GM23248 (cell line): ENCODE measurements around the gene ABCC1. TPM values are rescaled to one million over a fixed set of nuclear protein-coding genes. Genes with fewer than 3 reads are reported as not detected.

ENCODE experiments used
- DNase-seq: peaks from one replicate; pipeline ENCODE4 v3.0.0-alpha.2; 2015
- H2AFZ ChIP-seq: fragments of 200-600 bp; sonication (generic); 2 replicates; pipeline ENCODE4 v1.6.1; 2016; ENCODE audit warnings: antibody characterized with exemption
- H3F3A ChIP-seq: fragments of 200-600 bp; sonication (generic); 2 replicates; pipeline ENCODE4 v1.6.1; 2016; ENCODE audit warnings: mild to moderate bottlenecking, antibody characterized with exemption, mixed run types; ENCODE audit not compliant: insufficient read depth
- H3K27ac ChIP-seq: fragments of 200-600 bp; sonication (generic); 2 replicates; pipeline ENCODE4 v1.5.1; 2016; ENCODE audit warnings: mild to moderate bottlenecking
- H3K27me3 ChIP-seq: fragments of 200-600 bp; sonication (generic); replicated peaks from 2 replicates; pipeline ENCODE4 v1.6.1; 2016; ENCODE audit warnings: mild to moderate bottlenecking; ENCODE audit not compliant: insufficient read depth
- H3K36me3 ChIP-seq: fragments of 200-600 bp; sonication (generic); 2 replicates; pipeline ENCODE4 v1.6.1; 2016; ENCODE audit warnings: low read depth, mild to moderate bottlenecking
- H3K4me1 ChIP-seq: fragments of 200-600 bp; sonication (generic); 2 replicates; pipeline ENCODE4 v1.6.1; 2016; ENCODE audit warnings: mild to moderate bottlenecking; ENCODE audit not compliant: insufficient read depth
- H3K4me2 ChIP-seq: fragments of 200-600 bp; sonication (generic); one replicate; pipeline ENCODE4 v1.6.1; 2016; ENCODE audit warnings: mild to moderate bottlenecking; ENCODE audit not compliant: unreplicated experiment
- H3K4me3 ChIP-seq: fragments of 200-600 bp; sonication (generic); 2 replicates; pipeline ENCODE4 v1.5.1; 2016; ENCODE audit warnings: mild to moderate bottlenecking
- H3K79me2 ChIP-seq: fragments of 200-600 bp; sonication (generic); 2 replicates; pipeline ENCODE4 v1.6.1; 2016; ENCODE audit warnings: mild to moderate bottlenecking; ENCODE audit not compliant: insufficient read depth
- H3K9ac ChIP-seq: fragments of 200-600 bp; sonication (generic); 2 replicates; pipeline ENCODE4 v1.6.1; 2016; ENCODE audit warnings: mild to moderate bottlenecking
- H3K9me2 ChIP-seq: fragments of 200-600 bp; sonication (generic); 2 replicates; pipeline ENCODE4 v1.6.1; 2016; ENCODE audit warnings: mixed run types, mild to moderate bottlenecking, moderate library complexity; ENCODE audit not compliant: insufficient read depth
- H3K9me3 ChIP-seq: fragments of 200-600 bp; sonication (generic); one replicate; pipeline ENCODE4 v1.6.1; 2017; ENCODE audit warnings: low read depth
- H4K20me1 ChIP-seq: fragments of 200-600 bp; sonication (generic); 2 replicates; pipeline ENCODE4 v1.6.0; 2016; ENCODE audit not compliant: insufficient read depth
- EZH2 ChIP-seq: fragments of 200-600 bp; sonication (generic); IDR thresholded peaks from 2 replicates; pipeline ENCODE4 v1.6.1; 2018; ENCODE audit warnings: antibody characterized with exemption, mild to moderate bottlenecking; ENCODE audit not compliant: insufficient read depth, poor library complexity, severe bottlenecking
- EZH2phosphoT487 ChIP-seq: fragments of 200-600 bp; sonication (generic); IDR thresholded peaks from 2 replicates; pipeline ENCODE4 v1.6.1; 2018; ENCODE audit warnings: antibody characterized with exemption, moderate library complexity, mild to moderate bottlenecking, low read depth; ENCODE audit not compliant: insufficient read depth
- WGBS, 2 experiments: methylation state at CpG; one replicate each; pipeline ENCODE4 v1.1.6; 2015 to 2017; ENCODE audit warnings: low lambda C conversion rate in 2 of 2, low coverage in 1 of 2; ENCODE audit errors: missing lambda C conversion rate in 2 of 2; 5-methylcytosine and 5-hydroxymethylcytosine counted together
- in situ Hi-C: fragments of 300-500 bp; cut with MboI; formaldehyde crosslinking; loops from 2 replicates; pipeline ENCODE4 v1.15.0; 2020
- polyA plus RNA-seq: library from polyadenylated mRNA; unstranded; fragments of >200 nt; fragmentation: Nextera tagmentation; extraction: Ambion mirVana; gene quantifications from 2 replicates; pipeline ENCODE4 v1.2.1, GENCODE V29; 2016
- total RNA-seq: library from RNA; depleted of rRNA; stranded (reverse); fragments of >200 nt; shearing (Covaris generic); gene quantifications from 2 replicates; pipeline ENCODE4 v1.2.3, GENCODE V29; 2014

ABCC1 gene
- total and polyA plus RNA-seq, 2 experiments from 2014 or later: 16.2 to 25.5 TPM

- Histone ChIP-seq H3K4me1 (peaks cover 51% of the 10 kb centered on the region), H3K9me2 (no peaks in the 10 kb centered on the region), H3K4me3 (no peak overlapping the region), H2AFZ (no peak overlapping the region), H3K27me3 (no peaks in the 10 kb centered on the region), H3K27ac (no peak overlapping the region), H4K20me1 (no peaks in the 10 kb centered on the region), H3K9ac (no peak overlapping the region), H3K36me3 (no peaks in the 10 kb centered on the region), H3K9me3 (no peaks in the 10 kb centered on the region), H3F3A (peaks cover 48% of the 10 kb centered on the region), H3K4me2 (no peak overlapping the region), H3K79me2 (peaks cover 95% of the 10 kb centered on the region)
- WGBS, 2 experiments: 92 to 93% methylated on average over 13 to 14 of the region's 14 CpGs
- no peak for DNase-seq
- in situ Hi-C loops: no loop called here
- no peak for TF ChIP-seq EZH2
Measured at GRCh38 chr16:15990902-15991301, 41.5 kb downstream of the ABCC1 start.

- no peak for DNase-seq
- Histone ChIP-seq H3K9me2 (no peaks in the 10 kb centered on the region), H2AFZ (no peak overlapping the region), H3K27ac (no peak overlapping the region), H3K4me1 (peaks cover 71% of the 10 kb centered on the region), H3K4me3 (no peak overlapping the region), H3F3A (peaks cover 61% of the 10 kb centered on the region), H4K20me1 (no peaks in the 10 kb centered on the region), H3K27me3 (no peaks in the 10 kb centered on the region), H3K9me3 (no peaks in the 10 kb centered on the region), H3K9ac (no peak overlapping the region), H3K4me2 (no peak overlapping the region), H3K79me2 (peaks cover 93% of the 10 kb centered on the region), H3K36me3 (no peaks in the 10 kb centered on the region)
- WGBS, 2 experiments: 92 to 93% methylated on average over 4 of the region's 4 CpGs
- in situ Hi-C loops: no loop called here
- TF ChIP-seq EZH2phosphoT487 (no peak), EZH2 (no peak)
Measured at GRCh38 chr16:15993128-15993527, 43.7 kb downstream of the ABCC1 start.

GRCh38 chr16:15993541-15993940, 44.1 kb downstream of the ABCC1 start:
- WGBS, 2 experiments: 77 to 80% methylated on average over 8 of the region's 8 CpGs
- Histone ChIP-seq H3K27ac (peak overlapping the region; percentile 73), H3K4me2 (peak overlapping the region; percentile 57), H3K27me3 (no peaks in the 10 kb centered on the region), H3K9me2 (no peaks in the 10 kb centered on the region), H3K9ac (no peak overlapping the region), H2AFZ (no peak overlapping the region), H4K20me1 (no peaks in the 10 kb centered on the region), H3K79me2 (peaks cover 89% of the 10 kb centered on the region), H3K9me3 (no peaks in the 10 kb centered on the region), H3K4me1 (peaks cover 70% of the 10 kb centered on the region), H3K36me3 (no peaks in the 10 kb centered on the region), H3K4me3 (no peak overlapping the region), H3F3A (peaks cover 59% of the 10 kb centered on the region)
- TF ChIP-seq EZH2 (no peak), EZH2phosphoT487 (no peak)
- peak; percentile 60 for DNase-seq
- in situ Hi-C loops: no loop called here

- 56% methylated on average over 9 of the region's 9 CpGs for WGBS, 2 experiments
- Histone ChIP-seq H3K4me2 (peak overlapping the region; percentile 57), H3K27me3 (no peaks in the 10 kb centered on the region), H4K20me1 (no peaks in the 10 kb centered on the region), H3K9me3 (no peaks in the 10 kb centered on the region), H3K9ac (peak overlapping the region; percentile 44), H3K9me2 (no peaks in the 10 kb centered on the region), H3K36me3 (no peaks in the 10 kb centered on the region), H3K79me2 (peaks cover 84% of the 10 kb centered on the region), H2AFZ (no peak overlapping the region), H3K4me3 (no peak overlapping the region), H3K4me1 (peaks cover 70% of the 10 kb centered on the region), H3F3A (peaks cover 59% of the 10 kb centered on the region), H3K27ac (peak overlapping the region; percentile 73)
- in situ Hi-C loops: no loop called here
- peak; percentile 69 for DNase-seq
- TF ChIP-seq EZH2phosphoT487 (no peak), EZH2 (no peak)
Measured at GRCh38 chr16:15993946-15994665, 44.7 kb downstream of the ABCC1 start.
